Measurements from ENCODE around the gene KRT20. TPM values are rescaled to one million over a fixed set of nuclear protein-coding genes. Genes with fewer than 3 reads are reported as not detected.

The KRT20 gene
- total and polyA plus RNA-seq, 2 of the 4 experiments (the other 2 are of a cell fraction), result not detected

DNA sequence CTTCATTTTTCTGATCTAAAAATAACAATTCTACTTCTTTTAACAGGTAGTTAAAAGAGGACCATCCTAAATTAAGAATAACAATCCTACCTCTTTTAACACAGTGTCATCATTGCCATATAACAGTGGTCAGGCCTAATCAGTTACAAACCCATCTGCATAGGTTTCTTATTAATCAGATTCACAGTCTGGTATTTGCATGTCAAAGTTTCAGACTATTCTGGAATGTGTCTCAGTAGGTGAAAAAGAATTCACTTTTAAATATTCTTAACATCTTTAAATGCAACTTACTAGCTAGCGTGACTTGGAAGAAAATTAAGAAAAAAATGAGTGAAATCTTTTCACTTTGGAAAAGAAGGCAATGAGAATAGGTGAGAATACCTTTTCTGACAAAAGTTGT is 11.2 kb downstream of the KRT20 start:
- Histone ChIP-seq H3K4me3 (ENCODE audit: insufficient read depth, low read depth, low read length) (no peak overlapping the region), H3K4me1 (ENCODE audit: control insufficient read depth, insufficient read depth, low read length) (peaks cover 2% of the 10 kb centered on the region)
- BruUV-seq (replicated peaks), result no TSS peak

More for the DNA sequence above, 11.2 kb downstream of the KRT20 start:
- H4K5ac ChIP-seq (ENCODE audit: low read depth, low read length), result no peak overlapping the region
- dilution Hi-C loops (cut with HindIII; ENCODE audit: low sequenced_read_pairs, unreplicated experiment), result no loop called here
- no peak overlapping the region for H3K27ac ChIP-seq (ENCODE audit: insufficient read depth, low read length)
- no peak overlapping the region for H2AK5ac ChIP-seq (ENCODE audit: low read depth, low read length)
- H3K56ac ChIP-seq (ENCODE audit: extremely low read depth, insufficient read depth, low read length), result no peak overlapping the region
- intact Hi-C loops (cut with micrococcal nuclease), result no loop called here
- no CpG with 5 or more reads among the region's 1 CpG for WGBS, 2 experiments (ENCODE audit: extremely low coverage in 2 of 2, insufficient read length in 1 of 2)
- H2BK120ac ChIP-seq (ENCODE audit: low read depth, low read length), result no peak overlapping the region
- ATAC-seq (ENCODE audit: low read depth) (no peak), DNase-seq (no peak)
- peaks cover 2% of the 10 kb centered on the region; the same call in 1 of the 2 replicates for H3K27me3 ChIP-seq (ENCODE audit: control insufficient read depth, insufficient read depth, low read length)
- TF ChIP-seq SMC3 (IDR thresholded peaks at IDR 0.05; ENCODE audit: low read depth, low read length) (no peak), MAZ (IDR thresholded peaks at IDR 0.05; ENCODE audit: borderline replicate concordance, low read depth, low read length) (no peak), CHD1 (IDR thresholded peaks at IDR 0.05; ENCODE audit: low read depth, low read length) (no peak), RAD21 (IDR thresholded peaks at IDR 0.05; ENCODE audit: low read length) (no peak), ELK1 (IDR thresholded peaks at IDR 0.05; ENCODE audit: borderline replicate concordance, low read depth, low read length) (no peak), MAFK (IDR thresholded peaks at IDR 0.05; ENCODE audit: low read depth, low read length) (no peak), NFE2L2 (IDR thresholded peaks at IDR 0.05; ENCODE audit: low read depth, low read length) (no peak), CTCF (conservative IDR thresholded peaks at IDR 0.05; ENCODE audit: low read depth, low read length) (no peak), RCOR1 (IDR thresholded peaks at IDR 0.05; ENCODE audit: insufficient replicate concordance, low read length) (no peak), MXI1 (IDR thresholded peaks at IDR 0.05; ENCODE audit: borderline replicate concordance, low read depth, low read length) (no peak)
- H3K23ac ChIP-seq (ENCODE audit: low read depth, low read length), result no peak overlapping the region
- no peaks in the 10 kb centered on the region for H3K36me3 ChIP-seq (ENCODE audit: control insufficient read depth, insufficient read depth, low read length)
- in situ Hi-C loops (cut with MboI; ENCODE audit: low sequenced_read_pairs), result no loop called here
- ChIA-PET POLR2A (ENCODE audit: unreplicated experiment) (no interaction called here), CTCF (interaction anchor here (0.8 to 1.0 kb wide), 3 partner anchors 16 to 449 kb away, joined by 3 to 4 read pairs (median 3); no protein-coding TSS in a partner anchor)
- H2AK9ac ChIP-seq (replicated peaks; ENCODE audit: low read depth, low read length, poor library complexity), result no peak overlapping the region
- no peak overlapping the region for H3K18ac ChIP-seq (ENCODE audit: low read depth, low read length)
- no peak overlapping the region for H2BK20ac ChIP-seq (ENCODE audit: low read depth, low read length)
- H3K14ac ChIP-seq (replicated peaks; ENCODE audit: low read depth, low read length), result no peak overlapping the region
- no peak overlapping the region for H2BK15ac ChIP-seq (ENCODE audit: low read depth, low read length)
- no peaks in the 10 kb centered on the region for H3K9me1 ChIP-seq (ENCODE audit: insufficient read depth, low read length)
- H4K20me1 ChIP-seq (ENCODE audit: insufficient read depth, low read length), result no peaks in the 10 kb centered on the region
- no peak overlapping the region for H2BK5ac ChIP-seq (ENCODE audit: low read depth, low read length, poor library complexity, severe bottlenecking)
- no peak overlapping the region for H3K4me2 ChIP-seq (ENCODE audit: low read depth, low read length)
- H4K91ac ChIP-seq (ENCODE audit: insufficient read depth, low read depth, low read length), result no peak overlapping the region
- no peak overlapping the region for H2AFZ ChIP-seq (replicated peaks; ENCODE audit: low read length, poor library complexity)
- no peak overlapping the region for H4K8ac ChIP-seq (ENCODE audit: low read depth in 2 of 2, low read length in 2 of 2)
- H3K9ac ChIP-seq (ENCODE audit: low read depth, low read length), result no peak overlapping the region
- H3K79me1 ChIP-seq (ENCODE audit: low read depth in 1 of 2, low read length in 2 of 2), result no peaks in the 10 kb centered on the region
- H3K9me3 ChIP-seq (ENCODE audit: control insufficient read depth, insufficient read depth, low read length), result no peaks in the 10 kb centered on the region
- H3K4ac ChIP-seq (ENCODE audit: low read depth, low read length), result no peak overlapping the region
